Amniotic stem cell (primary cell): ENCODE measurements around the gene CFAP58.
"Not testable (repeated sequence)": the region's sequence is repeated elsewhere in the genome, so short reads cannot be mapped to it uniquely, and the experiment has no call there.

Experiments
- DNase-seq: peaks from one replicate; lab custom pipeline; 2025; lab: John Stamatoyannopoulos, UW

The CFAP58 gene

DNA sequence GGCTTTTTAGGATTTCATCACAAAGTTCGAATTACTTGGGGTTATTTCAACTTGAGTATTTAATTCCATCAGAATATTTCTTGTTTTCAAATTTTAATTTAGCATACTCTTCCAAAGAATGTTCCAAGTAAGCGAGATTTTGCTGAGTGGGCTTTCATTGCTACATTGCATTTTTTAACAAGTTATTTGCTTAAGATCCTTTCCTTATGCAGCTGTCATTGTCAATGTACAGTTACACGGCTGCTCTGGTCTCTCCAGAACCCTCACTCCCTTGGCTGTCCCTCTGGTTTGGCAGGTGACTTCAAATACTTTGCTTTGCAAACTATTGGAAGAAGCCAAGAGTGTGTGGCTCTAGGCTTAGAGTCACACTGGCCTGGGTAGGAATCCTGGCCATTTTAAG lies 80.0 kb downstream of the CFAP58 start:
- DNase-seq: no peak

DNA sequence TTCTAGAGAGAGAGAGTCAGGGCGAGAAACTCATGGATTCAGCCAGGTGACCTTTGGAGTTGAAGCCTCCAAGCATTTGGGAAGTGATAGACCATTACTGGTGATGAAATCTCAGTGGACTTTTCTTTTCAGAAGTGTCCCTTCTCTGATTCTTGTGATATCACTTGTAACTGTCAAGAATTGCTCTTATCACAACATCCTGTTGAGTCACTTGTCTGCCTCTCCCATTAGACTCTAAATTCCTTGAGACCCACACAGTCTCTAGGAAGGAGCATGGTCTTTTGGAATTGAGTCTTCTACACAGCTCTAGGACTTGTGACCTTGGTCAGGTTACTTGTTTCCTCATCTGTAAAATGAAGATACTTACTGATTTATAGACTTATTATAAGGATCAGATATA lies 81.0 kb downstream of the CFAP58 start:
- DNase-seq: no peak

DNA sequence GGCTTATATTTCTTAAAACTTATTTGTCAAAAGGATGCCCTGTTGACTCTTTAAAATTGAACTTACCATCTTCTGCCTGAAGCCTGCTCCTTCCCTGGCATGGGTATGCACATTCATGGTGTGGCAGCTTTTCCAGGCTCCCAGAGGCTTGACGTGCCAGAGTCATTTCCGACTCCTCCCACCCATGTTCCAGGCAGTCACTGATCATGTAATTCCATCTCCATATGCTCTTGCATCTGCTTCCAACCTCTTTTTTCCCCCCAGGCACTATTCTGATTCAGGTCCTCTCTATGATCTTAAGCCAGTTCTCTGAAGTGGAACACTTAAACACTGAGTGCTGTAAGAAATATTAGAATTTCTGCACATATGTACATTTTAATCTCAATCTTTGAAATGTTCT lies 82.2 kb downstream of the CFAP58 start:
- DNase-seq: peak; percentile 16

DNA sequence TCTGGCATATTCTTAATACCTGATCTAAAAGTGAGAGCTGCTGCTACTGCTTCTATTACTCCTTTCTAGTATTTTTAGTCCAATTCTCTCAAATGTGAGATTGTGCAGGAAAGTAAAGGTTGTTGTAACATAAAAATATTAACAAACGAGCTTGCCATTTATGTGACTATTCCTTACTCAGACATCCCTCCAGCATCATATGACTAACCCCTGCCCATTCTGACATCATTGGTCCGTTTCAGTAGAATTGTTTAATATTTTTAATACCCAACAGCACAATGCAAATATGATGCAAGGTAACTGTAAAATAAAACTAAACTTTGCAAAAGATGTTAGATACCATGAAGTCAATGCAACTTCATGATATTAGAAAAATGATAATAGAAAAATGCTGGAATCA lies 83.6 kb downstream of the CFAP58 start:
- no peak for DNase-seq

DNA sequence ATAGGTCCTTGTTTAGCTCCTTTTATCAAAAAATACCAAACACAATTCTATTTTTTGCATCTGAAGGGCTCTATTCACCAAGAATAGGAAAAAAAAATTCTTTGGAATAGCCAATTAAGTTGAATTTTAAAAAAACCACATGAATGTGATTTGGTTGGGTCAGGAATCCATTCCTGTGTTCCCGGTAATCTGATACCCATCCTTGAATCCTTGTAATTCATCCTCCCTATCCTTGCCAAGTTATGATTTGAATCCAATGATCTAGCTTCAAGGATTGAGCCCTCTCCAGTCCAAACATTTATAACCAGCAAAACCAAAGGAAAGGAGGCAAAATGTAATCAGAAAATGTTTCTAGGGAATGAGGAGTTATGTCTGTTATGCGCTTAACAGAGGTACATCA lies 86.6 kb downstream of the CFAP58 start:
- DNase-seq: no peak

DNA sequence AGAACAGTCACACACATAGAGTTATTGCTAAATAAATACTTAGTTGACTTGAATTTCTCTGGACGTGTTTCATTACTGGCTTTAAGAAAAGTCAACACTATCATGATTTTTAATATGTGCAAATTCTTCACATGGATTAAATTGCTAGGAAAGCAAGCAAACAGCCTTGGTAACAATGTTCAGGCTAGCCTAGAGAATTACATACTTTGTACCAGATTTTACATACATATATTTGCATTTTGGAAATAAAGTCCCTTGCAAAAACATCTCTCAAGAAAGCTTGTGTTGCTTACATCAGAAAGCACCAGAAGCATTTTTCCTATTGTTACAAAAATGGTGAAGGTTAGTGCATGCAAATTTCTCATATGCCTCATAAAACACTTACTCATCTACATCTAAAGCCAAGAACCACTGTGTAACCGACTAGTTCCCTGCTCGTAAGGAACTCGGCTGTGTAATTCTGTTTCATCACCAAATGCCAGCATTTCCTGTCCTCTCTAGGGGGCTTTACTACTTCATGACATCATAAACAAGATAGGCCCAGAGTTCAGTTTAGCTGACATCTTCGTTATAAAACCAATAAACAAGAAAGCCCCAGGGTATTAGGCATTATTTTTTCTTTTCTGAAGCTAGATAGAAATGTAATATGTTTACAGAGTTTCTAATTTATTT lies 87.8 kb downstream of the CFAP58 start:
- peak; percentile 57 for DNase-seq

DNA sequence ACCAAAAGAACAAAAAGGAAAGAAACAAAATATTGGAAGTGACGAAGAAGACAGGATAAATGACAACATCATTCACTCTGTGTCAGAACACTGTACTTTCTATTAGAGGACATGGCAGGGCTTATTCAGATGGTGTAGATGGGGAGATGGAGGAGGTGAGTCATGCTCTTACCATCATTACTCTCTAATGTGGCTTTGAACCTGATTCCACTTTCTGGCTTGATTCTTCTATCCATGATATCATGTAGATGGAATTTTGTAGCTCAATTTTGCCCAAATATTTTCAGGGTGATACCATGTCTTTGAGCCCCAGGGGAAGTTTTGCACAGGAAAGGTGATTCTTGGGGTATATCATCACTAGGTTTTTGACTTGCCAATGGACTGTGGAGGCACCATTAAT lies 91.7 kb downstream of the CFAP58 start:
- DNase-seq: peak; percentile 37

DNA sequence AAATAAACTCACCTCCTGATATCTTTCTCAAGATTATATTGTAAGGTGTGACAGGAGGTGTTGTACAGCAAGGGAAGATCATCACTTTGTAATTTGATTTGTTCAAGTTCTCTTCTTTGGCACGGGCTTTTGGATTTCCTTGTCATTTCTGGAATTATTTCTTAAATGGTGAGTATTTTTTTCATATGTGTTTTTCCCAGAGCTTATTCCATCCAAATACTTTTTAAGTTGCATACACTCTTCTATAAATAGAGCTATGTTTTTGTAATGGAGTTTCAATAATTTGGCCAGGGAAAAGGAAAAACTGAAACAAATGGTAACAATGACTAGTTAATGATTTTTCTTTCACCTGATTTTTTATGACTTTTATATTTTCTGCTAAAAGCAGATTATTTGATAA lies 92.5 kb downstream of the CFAP58 start:
- DNase-seq: no peak

DNA sequence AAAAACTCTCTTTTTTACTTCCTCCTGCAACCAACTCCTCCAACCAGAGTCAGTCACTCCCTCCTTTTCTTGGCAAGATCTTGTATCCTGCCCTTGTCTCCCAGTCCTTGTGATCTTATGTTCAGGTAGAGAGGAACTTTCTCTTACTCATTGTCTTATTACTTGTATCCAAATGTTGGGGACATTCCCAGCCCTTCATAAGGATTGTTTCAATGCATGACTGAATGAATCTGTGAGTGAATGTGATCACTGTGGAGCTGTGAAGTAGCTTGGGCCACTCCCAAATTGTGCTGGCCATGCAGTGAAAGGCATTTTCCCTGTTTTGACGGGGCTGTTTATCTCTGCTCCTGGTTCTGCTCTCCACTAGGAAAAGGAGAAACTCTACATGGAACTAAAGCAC lies 93.7 kb downstream of the CFAP58 start:
- DNase-seq: no peak

DNA sequence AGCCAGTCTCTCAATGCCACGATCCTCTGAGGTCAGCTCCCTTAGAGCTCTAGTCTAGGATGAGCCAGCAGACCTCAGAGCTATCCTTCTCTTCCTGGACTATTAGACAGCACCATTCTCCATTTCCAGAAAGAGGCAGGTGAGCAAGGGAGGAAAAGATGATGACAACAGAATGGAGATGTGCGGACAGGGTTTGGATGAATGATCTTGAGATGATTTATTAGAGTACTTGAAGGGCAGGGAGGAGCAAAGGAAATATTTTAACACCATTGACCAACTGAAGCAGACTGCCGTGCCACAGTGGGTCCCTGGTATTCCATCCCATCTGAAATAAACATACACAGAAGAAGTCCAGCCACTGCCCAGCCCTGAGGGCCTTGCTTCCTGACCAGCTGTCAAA lies 94.3 kb downstream of the CFAP58 start:
- DNase-seq: no peak

DNA sequence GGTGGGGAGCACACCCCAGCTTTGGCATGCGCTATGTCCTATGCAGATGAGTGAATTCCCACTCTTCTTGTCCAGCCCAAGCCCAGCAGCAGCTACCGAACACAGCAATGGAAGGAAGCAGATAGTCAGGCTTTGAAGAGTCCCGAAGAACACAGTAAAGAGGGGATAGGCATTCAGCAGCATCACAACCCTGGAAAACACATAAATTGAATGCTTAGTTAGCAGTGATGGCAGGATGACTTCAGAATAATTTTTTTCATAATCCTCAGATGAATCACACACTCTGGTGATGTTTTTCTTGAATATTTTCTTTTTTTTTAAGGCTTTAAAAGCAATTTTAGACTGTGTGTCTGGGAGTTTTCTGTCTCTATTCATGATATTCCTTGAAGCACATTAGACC lies 95.8 kb downstream of the CFAP58 start:
- DNase-seq: peak; percentile 11

DNA sequence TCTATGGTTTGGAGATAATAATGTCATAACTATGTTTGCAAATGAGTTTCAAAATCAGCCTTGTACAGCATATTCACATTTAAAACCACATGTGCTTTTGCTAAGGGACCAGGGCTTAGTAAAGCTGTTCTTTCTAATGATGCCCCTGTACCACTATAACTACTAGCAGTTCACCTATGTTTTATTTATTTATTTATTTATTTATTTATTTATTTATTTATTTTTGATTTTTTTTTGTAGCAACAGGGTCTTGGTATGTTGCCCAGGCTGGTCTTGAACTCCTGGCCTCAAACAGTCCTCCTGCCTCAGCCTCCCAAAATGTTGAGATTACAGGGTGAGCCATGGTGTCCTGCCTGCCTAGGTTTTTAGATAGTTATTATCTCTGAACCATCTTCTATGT lies 96.9 kb downstream of the CFAP58 start:
- no peak for DNase-seq

DNA sequence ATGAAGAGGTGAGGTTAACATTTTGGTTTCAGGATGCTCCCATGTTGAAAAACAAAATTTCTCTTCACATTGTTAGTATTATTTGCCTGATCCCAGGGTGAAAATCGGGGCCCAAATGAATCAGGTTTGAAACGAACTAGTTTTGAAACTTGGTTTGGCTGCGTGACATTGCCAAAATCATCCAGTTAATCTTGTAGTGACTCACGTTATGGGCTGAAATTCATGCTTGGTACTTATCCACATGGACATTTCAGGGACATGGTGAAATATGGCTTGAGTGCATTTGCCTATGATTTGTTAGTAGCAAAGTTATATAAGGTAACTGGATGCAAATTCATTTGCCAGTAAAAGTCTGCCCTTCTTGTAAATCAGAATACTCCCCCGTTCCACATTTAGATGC lies 97.3 kb downstream of the CFAP58 start:
- no peak for DNase-seq

DNA sequence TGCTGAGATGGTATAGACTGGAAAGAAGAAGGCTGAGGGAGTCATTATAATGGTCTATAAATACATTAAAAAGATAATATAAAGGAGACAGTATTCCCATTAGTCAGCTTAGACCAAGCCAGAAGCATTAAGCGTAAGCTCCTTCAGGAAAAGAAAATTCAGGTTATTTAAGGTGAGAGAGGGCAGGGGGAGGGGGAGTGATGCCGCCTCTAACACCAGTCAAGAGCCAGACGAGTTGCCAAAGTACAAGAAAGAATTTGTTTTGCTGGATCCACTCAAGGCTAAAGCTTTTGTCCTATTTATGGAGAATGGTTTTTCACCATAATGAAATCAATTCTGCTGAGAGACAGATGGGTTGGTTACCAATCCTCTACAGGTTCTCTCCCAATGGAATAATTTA lies 99.3 kb downstream of the CFAP58 start:
- DNase-seq: no peak

DNA sequence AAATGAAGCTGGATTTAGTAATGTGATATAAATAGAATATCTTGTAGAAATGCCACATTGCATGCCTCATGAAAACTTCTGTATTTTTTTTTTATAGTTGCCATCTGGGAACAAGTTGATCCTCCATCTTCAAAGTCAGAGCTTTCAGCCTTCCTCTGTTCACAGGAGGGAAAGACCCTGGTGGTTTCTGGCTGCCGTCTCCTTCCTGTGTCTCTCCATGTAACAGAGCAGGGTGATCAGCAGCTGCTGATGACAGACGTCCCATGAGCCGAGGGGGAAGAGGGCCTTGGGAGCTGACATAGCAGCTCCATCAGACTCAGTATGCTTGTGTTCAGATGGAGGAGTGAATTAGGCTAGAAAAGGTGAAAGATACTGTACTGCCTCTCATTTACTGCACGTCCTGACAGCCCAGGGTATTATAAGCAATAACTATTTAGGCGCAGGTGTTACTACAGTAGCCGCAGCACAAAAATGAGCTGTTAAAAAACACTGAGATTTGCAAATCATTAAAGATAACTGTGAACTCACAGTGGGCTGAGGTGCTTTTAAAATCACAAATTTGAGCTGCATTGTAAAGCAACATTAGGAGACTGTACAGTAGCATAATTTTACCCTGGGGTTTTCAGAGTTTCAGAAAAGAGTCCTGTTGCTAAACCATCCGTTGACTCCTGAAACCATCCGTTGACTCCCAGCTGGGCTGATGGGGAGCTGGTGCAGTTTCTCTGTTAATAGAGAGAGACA lies 103.3 kb downstream of the CFAP58 start:
- no peak for DNase-seq

DNA sequence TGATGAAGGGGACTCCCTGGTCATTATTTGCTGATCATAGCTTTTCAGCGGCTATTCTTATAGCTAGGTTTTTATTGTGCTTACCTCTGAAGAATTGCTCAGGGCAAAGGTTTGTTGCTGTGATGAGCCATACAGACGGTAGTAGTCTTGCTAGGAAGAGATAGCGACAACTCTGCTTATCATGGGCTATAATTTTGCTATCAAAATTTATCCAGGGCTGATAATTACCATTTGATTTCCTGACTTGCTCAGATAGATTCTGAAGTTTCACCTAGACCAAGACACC lies 103.9 kb downstream of the CFAP58 start:
- DNase-seq: no peak

DNA sequence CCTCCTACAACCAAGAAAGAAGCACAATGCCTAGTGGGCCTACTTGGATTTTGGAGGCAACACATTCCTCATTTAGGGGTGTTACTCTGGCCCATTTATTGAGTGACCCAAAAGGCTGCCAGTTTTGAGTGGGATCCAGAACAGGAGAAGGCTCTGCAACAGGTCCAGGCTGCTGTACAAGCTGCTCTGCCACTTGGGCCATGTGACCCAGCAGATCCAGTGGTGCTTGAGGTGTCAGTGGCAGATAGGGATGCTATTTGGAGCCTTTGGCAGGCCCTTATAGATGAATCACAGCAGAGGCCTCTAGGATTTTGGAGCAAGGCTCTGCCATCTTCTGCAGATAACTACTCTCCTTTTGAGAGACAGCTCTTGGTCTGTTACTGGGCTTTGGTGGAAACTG lies 111.9 kb downstream of the CFAP58 start:
- DNase-seq: not testable (repeated sequence)

DNA sequence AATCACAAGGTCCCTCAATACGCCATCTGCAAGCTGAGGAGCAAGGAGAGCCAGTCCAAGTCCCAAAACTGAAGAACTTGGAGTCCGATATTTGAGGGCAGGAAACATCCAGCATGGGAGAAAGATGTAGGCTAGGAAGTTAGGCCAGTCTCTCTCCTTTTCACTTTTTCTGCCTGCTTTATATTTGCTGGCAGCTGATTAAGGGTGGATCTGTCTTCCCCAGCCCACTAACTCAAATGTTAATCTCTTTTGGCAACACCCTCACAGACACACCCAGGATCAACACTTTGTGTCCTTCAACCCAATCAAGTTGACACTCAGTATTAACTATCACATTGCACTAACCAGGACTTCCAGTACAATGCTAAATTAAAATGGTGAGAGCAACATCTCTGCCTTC lies 115.2 kb downstream of the CFAP58 start:
- DNase-seq: not testable (repeated sequence)

DNA sequence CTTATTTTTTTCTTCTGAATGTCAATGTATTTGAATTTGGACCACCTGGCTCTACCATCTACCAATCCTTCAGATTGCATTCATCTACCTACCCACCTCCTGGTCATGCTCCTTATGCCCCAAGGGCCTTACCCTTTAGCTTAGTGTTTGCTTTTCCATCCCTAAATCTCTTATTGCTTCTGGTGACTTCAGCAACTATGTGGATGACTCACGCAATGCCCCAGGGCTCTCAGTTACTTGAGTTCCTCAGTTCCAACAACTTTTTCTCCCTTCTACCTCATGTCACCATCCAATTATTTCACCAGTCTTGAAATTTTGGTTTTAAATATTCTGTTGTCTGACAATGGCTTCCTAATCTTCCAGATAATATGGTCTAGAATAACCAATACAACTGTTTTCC lies 118.9 kb downstream of the CFAP58 start:
- peak; percentile 51 for DNase-seq

DNA sequence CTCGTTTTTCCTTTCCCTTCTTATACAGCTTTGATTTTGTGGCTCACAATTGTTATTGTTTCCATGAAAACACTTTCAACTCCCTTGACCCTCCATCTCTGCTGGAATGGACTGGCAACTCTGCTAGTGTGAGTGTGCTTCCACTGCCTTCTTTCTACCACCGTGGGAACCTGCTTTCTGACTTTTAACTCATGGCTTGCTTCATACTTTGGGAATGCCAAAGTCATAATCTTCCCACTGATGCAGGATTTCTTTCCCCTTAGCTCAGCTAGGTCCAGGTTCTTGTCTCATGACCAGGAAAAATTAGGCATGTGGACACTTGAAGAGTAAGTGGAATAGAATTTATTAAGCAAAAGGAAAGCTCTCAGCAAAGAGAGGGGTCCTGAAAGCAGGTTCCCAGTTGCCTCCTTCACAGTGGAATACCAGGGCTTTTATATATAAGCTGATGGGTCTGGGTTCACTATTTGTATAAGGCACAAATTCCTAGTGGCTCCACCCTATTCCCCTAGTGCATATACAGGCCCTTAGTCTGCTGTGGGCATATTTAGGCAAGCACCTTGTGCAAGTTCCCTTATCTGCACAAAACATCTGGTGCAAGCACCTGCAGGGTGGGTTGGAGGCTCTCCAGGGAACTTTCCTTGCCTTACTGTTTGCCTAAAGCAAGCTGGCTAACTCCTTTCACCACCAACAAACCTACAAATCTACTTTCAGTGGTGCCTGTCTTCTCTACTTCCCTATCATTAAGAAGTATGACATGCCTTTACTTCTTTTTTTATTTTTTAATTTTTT lies 119.5 kb downstream of the CFAP58 start:
- DNase-seq: peak; percentile 0

DNA sequence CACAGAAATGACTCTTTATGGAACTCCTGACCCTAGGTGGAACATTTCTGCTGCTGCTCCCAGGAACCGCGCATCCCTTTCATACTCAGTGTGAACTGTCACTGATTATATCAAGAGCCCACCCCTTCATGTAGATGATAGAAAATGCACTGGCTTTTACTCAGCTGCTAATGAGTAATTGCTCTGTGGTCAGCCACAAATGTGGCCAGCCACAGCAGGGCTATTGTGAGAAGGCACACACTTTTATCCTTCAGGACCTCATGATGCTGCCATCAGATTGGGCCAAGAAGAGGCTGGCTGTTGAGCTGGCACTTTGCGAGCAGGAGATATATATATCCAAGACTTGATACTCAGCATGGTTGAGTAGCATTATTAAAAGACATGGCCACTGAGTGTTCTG lies 124.7 kb downstream of the CFAP58 start:
- no peak for DNase-seq

DNA sequence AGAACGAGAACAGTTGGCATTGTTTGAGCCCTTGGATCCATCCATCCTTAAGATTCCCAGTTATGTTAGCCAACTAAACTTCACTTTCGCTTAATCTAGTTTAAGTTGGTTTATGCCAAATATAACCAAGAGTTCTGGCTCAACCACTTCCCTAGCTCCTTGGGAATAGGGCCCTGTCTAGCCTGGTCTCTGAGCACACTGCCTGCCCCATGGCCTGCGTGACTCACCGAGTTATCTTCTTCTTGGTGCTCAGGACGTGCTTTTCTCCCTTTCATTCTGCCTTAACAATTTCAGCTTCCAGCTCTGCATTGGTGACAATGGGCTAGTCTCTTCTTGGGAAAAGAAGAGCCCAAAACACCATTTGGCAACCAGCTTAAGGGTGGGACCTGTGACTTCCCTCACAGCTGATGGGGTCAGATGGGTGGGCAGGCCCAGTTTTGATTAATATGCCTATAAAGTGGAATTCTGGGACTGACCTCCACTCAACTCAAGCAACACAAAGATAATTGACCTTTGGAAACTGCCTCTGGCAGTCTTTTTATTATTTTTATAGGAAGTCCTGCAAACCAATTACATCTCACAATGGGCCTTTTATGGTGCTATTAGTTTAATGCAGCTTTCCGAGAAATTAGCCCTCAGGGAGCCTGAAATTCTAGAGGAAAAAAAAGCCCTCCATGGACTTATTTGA lies 126.4 kb downstream of the CFAP58 start:
- no peak for DNase-seq

DNA sequence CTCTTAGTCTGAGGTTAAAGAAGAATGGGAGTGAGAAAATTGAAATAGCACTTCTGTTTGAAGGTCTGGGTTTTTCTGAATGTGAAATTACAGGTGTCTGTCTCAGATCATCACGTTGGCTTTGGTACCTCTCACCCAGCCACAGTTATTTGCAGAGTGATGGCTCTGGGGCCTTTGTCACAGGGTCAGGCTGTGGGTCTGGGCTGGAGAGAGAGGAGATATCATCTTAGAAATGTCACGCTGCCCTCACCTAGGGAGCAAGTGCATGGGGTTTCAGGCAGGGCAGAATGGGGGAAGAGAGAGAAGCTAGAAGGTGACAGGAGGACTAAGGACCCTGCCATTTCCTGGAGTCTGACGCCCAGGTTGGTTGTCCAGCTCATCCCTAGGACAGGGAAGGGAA lies 127.2 kb downstream of the CFAP58 start:
- DNase-seq: no peak
